PC-3 (cell line): ENCODE measurements around the gene C6orf47. TPM values are rescaled to one million over a fixed set of nuclear protein-coding genes. Genes with fewer than 3 reads are reported as not detected.
A peak's percentile ranks its signal among the peaks of the same experiment; 100 is the strongest.

Experiments
- ATAC-seq: fragments of 200-7000 bp; cut with Tn5 transposase; 2 replicates; pipeline ENCODE4 v1.9.1; 2020; ENCODE audit warnings: mild to moderate bottlenecking, moderate library complexity
- BruUV-seq: library from RNA; stranded (reverse); fragments of 400-500 nt; replicated peaks from 2 replicates; lab custom pipeline; 2021; lab: Mats Ljungman, UMichigan
- CTCF ChIA-PET: fragments of 300-600 bp; sonication (Branson Sonifier 250); formaldehyde crosslinking; loops from one replicate; lab custom pipeline; 2022; ENCODE audit warnings: antibody characterized with exemption; lab: Charles Lee
- POLR2A ChIA-PET: fragments of 300-600 bp; sonication (Branson Sonifier 250); formaldehyde crosslinking; loops from one replicate; lab custom pipeline; 2022; ENCODE audit warnings: antibody characterized with exemption; ENCODE audit not compliant: unreplicated experiment; lab: Charles Lee
- DNase-seq: peaks from one replicate; pipeline ENCODE4 v3.0.0-alpha.2; 2015
- H2AFZ ChIP-seq: fragments of 300-600 bp; sonication (generic); 2 replicates; pipeline ENCODE4 v1.6.0; 2016; ENCODE audit warnings: antibody characterized with exemption, low read length
- H3F3A ChIP-seq: fragments of 300-600 bp; sonication (generic); one replicate; pipeline ENCODE4 v1.6.0; 2017; ENCODE audit warnings: antibody characterized with exemption, low read length, control low read depth, mild to moderate bottlenecking; ENCODE audit not compliant: unreplicated experiment
- H3K27ac ChIP-seq: fragments of 300-600 bp; sonication (generic); 2 replicates; pipeline ENCODE4 v1.5.1; 2016; ENCODE audit warnings: mild to moderate bottlenecking, low read length
- H3K27me3 ChIP-seq: fragments of 300-600 bp; sonication (generic); 2 replicates; pipeline ENCODE4 v1.6.1; 2016; ENCODE audit warnings: low read length, mixed read lengths
- H3K36me3 ChIP-seq: fragments of 300-600 bp; sonication (generic); 2 replicates; pipeline ENCODE4 v1.6.1; 2016; ENCODE audit warnings: low read depth, mixed run types, low read length, mixed read lengths
- H3K4me1 ChIP-seq: fragments of 300-600 bp; sonication (generic); 2 replicates; pipeline ENCODE4 v1.5.1; 2016; ENCODE audit warnings: low read length; ENCODE audit not compliant: insufficient read depth
- H3K4me2 ChIP-seq: fragments of 300-600 bp; sonication (generic); 2 replicates; pipeline ENCODE4 v1.6.0; 2016; ENCODE audit warnings: low read length
- H3K4me3 ChIP-seq: fragments of 300-600 bp; sonication (generic); 2 replicates; pipeline ENCODE4 v1.5.1; 2016; ENCODE audit warnings: mild to moderate bottlenecking, low read length, mixed read lengths
- H3K79me2 ChIP-seq: fragments of 300-600 bp; sonication (generic); 2 replicates; pipeline ENCODE4 v1.6.1; 2017; ENCODE audit warnings: low read length, mixed read lengths
- H3K9ac ChIP-seq: fragments of 300-600 bp; sonication (generic); 2 replicates; pipeline ENCODE4 v1.6.0; 2016; ENCODE audit warnings: mild to moderate bottlenecking, low read length
- H3K9me2 ChIP-seq: fragments of 300-600 bp; sonication (generic); replicated peaks from 2 replicates; pipeline ENCODE4 v1.6.1; 2016; ENCODE audit warnings: mixed run types, low read length, mixed read lengths
- H3K9me3 ChIP-seq: fragments of 300-600 bp; sonication (generic); 2 replicates; pipeline ENCODE4 v1.6.1; 2016; ENCODE audit warnings: low read length, mixed read lengths
- H4K20me1 ChIP-seq: fragments of 300-600 bp; sonication (generic); 2 replicates; pipeline ENCODE4 v1.6.1; 2016; ENCODE audit warnings: low read length, mixed read lengths
- EZH2 ChIP-seq: fragments of 300-600 bp; sonication (generic); IDR thresholded peaks from one replicate; pipeline ENCODE4 v1.6.1; 2017; ENCODE audit warnings: antibody characterized with exemption, mild to moderate bottlenecking, low read length; ENCODE audit not compliant: unreplicated experiment
- EZH2phosphoT487 ChIP-seq: fragments of 300-600 bp; sonication (generic); IDR thresholded peaks from 2 replicates; pipeline ENCODE4 v1.6.1; 2018; ENCODE audit warnings: mild to moderate bottlenecking, antibody characterized with exemption, low read length, borderline replicate concordance
- intact Hi-C: fragments of 100-400 bp; cut with micrococcal nuclease; formaldehyde crosslinking; loops from 2 replicates; pipeline ENCODE4 v1.9.0; 2023
- total RNA-seq: library from RNA; depleted of rRNA; stranded (reverse); fragments of >200 nt; gene quantifications from 2 replicates; pipeline ENCODE4 v1.2.3, GENCODE V29; 2014
- TF ChIP-seq, protein P1 (sequence below): fragments of 300-600 bp; sonication (generic); conservative IDR thresholded peaks from 2 replicates; pipeline ENCODE4 v1.5.1; 2017; ENCODE audit warnings: antibody characterized with exemption, low read depth, mild to moderate bottlenecking, low read length

The C6orf47 gene
- total RNA-seq, 1 experiment from 2014 or later, result 26.3 TPM

- Histone ChIP-seq H3K9me3 (no peaks in the 10 kb centered on the region), H3K79me2 (peaks cover 42% of the 10 kb centered on the region), H3K4me2 (peak overlapping the region; percentile 83), H3F3A (no peaks in the 10 kb centered on the region), H3K27ac (peak overlapping the region; percentile 91), H3K9ac (peak overlapping the region; percentile 99), H2AFZ (peak overlapping the region; percentile 83), H3K27me3 (no peaks in the 10 kb centered on the region), H3K36me3 (peaks cover 15% of the 10 kb centered on the region), H3K4me1 (peaks cover 17% of the 10 kb centered on the region), H3K9me2 (no peaks in the 10 kb centered on the region), H4K20me1 (peaks cover 24% of the 10 kb centered on the region), H3K4me3 (peak overlapping the region; percentile 99)
- POLR2A ChIA-PET, result no interaction called here
- ATAC-seq, result peak; percentile 88
- intact Hi-C loops, result loop anchor here (1.0 kb wide), 2 partner anchors 32 to 45 kb away; partner anchors contain the start of gene BAG6
- TF ChIP-seq EZH2, result no peak
- TF ChIP-seq EZH2phosphoT487, result no peak
- TF ChIP-seq, protein P1, sequence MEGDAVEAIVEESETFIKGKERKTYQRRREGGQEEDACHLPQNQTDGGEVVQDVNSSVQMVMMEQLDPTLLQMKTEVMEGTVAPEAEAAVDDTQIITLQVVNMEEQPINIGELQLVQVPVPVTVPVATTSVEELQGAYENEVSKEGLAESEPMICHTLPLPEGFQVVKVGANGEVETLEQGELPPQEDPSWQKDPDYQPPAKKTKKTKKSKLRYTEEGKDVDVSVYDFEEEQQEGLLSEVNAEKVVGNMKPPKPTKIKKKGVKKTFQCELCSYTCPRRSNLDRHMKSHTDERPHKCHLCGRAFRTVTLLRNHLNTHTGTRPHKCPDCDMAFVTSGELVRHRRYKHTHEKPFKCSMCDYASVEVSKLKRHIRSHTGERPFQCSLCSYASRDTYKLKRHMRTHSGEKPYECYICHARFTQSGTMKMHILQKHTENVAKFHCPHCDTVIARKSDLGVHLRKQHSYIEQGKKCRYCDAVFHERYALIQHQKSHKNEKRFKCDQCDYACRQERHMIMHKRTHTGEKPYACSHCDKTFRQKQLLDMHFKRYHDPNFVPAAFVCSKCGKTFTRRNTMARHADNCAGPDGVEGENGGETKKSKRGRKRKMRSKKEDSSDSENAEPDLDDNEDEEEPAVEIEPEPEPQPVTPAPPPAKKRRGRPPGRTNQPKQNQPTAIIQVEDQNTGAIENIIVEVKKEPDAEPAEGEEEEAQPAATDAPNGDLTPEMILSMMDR, result no peak
- TSS peak; percentile 96 for BruUV-seq
- DNase-seq, result peak; percentile 98
- CTCF ChIA-PET, result no interaction called here
These were observed 40.6 kb downstream of the C6orf47 start for GRCh38 chr6:31619805-31620585.

DNA sequence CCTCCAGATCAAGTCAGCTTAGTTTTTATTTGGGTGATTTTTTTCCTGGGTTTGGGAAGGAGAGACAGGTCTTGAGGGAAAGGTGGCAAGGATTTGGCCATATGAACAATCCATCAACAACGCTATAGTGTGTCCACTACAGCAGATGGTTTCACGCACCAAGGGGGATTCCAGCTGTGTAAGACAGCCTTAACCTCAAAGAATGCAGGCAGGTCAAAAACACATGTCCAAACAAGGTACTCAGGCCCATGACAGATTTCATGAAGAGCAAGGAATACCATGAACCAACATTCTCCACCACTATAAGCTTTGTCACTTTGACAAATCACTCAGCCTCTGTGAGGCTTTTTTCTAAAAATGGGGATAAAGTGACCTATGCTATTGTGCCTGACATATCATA lies 43.6 kb downstream of the C6orf47 start:
- no TSS peak for BruUV-seq

More for the DNA sequence above, 43.6 kb downstream of the C6orf47 start:
- peaks cover 14% of the 10 kb centered on the region for H3K79me2 ChIP-seq
- CTCF ChIA-PET, result no interaction called here
- POLR2A ChIA-PET, result no interaction called here
- H3K4me3 ChIP-seq, result no peak overlapping the region
- no peaks in the 10 kb centered on the region for H3K36me3 ChIP-seq
- DNase-seq (no peak), ATAC-seq (no peak)
- H4K20me1 ChIP-seq, result peaks cover 4% of the 10 kb centered on the region
- H3F3A ChIP-seq, result no peaks in the 10 kb centered on the region
- H3K9ac ChIP-seq, result no peak overlapping the region
- H3K9me3 ChIP-seq, result no peaks in the 10 kb centered on the region
- intact Hi-C loops, result no loop called here
- H2AFZ ChIP-seq, result no peak overlapping the region
- TF ChIP-seq, protein P1, result no peak
- TF ChIP-seq EZH2phosphoT487 (no peak), EZH2 (no peak)
- H3K9me2 ChIP-seq, result no peaks in the 10 kb centered on the region
- no peaks in the 10 kb centered on the region for H3K27me3 ChIP-seq
- no peak overlapping the region for H3K4me2 ChIP-seq
- peaks cover 6% of the 10 kb centered on the region for H3K4me1 ChIP-seq
- H3K27ac ChIP-seq, result no peak overlapping the region
